Activated T-helper 2 cell treated with anti-CD3 and anti-CD28 coated beads, Interferon-gamma antibody, Interleukin-2, Interleukin-4, amounts not matched to agents 10 μg/mL and 5 μg/mL and 100 μg/mL, durations not matched to agents 14 hours and 24 hours and 36 hours (primary cell): ENCODE results near the gene SDHAF4. TPM values are rescaled to one million over a fixed set of nuclear protein-coding genes. Genes with fewer than 3 reads are reported as not detected.
"Not testable (repeated sequence)": the region's sequence is repeated elsewhere in the genome, so short reads cannot be mapped to it uniquely, and the experiment has no call there.

ENCODE experiments used
- DNase-seq: peaks from one replicate; pipeline ENCODE4 v3.0.0; 2021; ENCODE audit warnings: low spot score
- H3K27ac Mint-ChIP-seq: one replicate; pipeline ENCODE4 v1.8.0; 2021; ENCODE audit warnings: mixed read lengths
- H3K27me3 Mint-ChIP-seq: one replicate; pipeline ENCODE4 v1.8.0; 2021; ENCODE audit warnings: low read depth, mixed read lengths
- H3K36me3 Mint-ChIP-seq: one replicate; pipeline ENCODE4 v1.8.0; 2021; ENCODE audit warnings: low read depth, mixed read lengths
- H3K4me1 Mint-ChIP-seq: one replicate; pipeline ENCODE4 v1.8.0; 2021; ENCODE audit warnings: low read depth, mixed read lengths
- H3K4me3 Mint-ChIP-seq: one replicate; pipeline ENCODE4 v1.8.0; 2021; ENCODE audit warnings: low read depth, mild to moderate bottlenecking, moderate library complexity, mixed read lengths
- H3K9me3 Mint-ChIP-seq: one replicate; pipeline ENCODE4 v1.8.0; 2021; ENCODE audit warnings: mixed read lengths
- intact Hi-C: fragments of 100-400 bp; cut with micrococcal nuclease; formaldehyde crosslinking; loops from one replicate; pipeline ENCODE4 v1.15.1; 2023
- total RNA-seq: library from RNA; stranded (reverse); gene quantifications from 2 replicates; pipeline ENCODE4 v1.2.3, GENCODE V29; 2022

Gene SDHAF4
- total RNA-seq, 1 donor from 2014 or later: 12.1 TPM

GRCh38 chr6:70604254-70604653 is 37.5 kb downstream of the SDHAF4 start:
- Mint-ChIP-seq H3K27me3 (no peaks in the 10 kb centered on the region), H3K4me1 (peaks cover 22% of the 10 kb centered on the region), H3K36me3 (peaks cover 11% of the 10 kb centered on the region), H3K27ac (no peak overlapping the region), H3K4me3 (no peak overlapping the region), H3K9me3 (peaks cover 12% of the 10 kb centered on the region)
- DNase-seq: no peak
- intact Hi-C loops: no loop called here

DNA sequence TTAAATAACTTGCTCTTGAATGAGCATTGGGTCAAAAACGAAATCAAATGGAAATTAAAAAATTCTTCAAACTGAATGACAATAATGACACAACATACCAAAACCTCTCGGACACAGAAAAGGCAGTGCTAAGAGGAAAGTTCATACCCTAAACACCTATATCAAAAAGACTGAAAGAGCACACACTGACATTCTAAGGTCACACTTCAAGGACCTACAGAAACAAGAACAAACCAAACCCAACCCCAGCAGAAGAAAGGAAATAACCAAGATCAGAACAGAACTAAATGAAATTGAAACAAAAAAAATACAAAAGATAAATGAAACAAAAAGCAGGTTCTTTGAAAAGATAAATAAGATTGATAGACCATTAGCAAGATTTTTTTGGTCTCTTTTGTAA is 40.6 kb downstream of the SDHAF4 start:
- DNase-seq, intact Hi-C loops: not testable (repeated sequence)
- Mint-ChIP-seq H3K27ac (peak overlapping the region; percentile 43), H3K36me3 (peaks cover 11% of the 10 kb centered on the region), H3K9me3 (peaks cover 12% of the 10 kb centered on the region), H3K4me3 (peak overlapping the region; percentile 31), H3K27me3 (peaks cover 14% of the 10 kb centered on the region), H3K4me1 (peaks cover 18% of the 10 kb centered on the region)

DNA sequence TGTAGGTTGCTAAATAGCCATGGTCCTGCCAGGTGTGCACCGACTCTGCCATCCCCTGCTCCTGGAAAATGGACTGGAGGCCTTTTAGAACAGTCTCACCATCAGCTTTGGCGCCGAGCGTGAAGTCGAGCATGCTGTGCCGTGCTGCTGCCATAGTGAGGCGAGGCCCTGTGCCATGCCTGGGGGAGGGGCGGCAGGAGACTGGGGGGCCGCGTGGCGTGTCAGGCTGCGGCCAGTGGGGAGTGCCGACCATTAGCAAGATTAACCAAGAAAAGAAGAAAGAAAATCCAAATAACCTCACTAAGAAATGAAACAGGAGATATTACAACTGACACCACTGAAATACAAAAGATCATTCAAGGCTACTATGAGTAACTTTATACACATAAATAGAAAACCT is 42.5 kb downstream of the SDHAF4 start:
- intact Hi-C loops, H3K36me3 Mint-ChIP-seq, H3K4me3 Mint-ChIP-seq, H3K27ac Mint-ChIP-seq, DNase-seq: not testable (repeated sequence)
- Mint-ChIP-seq H3K27me3 (peaks cover 16% of the 10 kb centered on the region), H3K9me3 (peaks cover 12% of the 10 kb centered on the region), H3K4me1 (peaks cover 18% of the 10 kb centered on the region)

- no peak overlapping the region for H3K4me3 Mint-ChIP-seq
- DNase-seq: no peak
- peaks cover 12% of the 10 kb centered on the region for H3K27me3 Mint-ChIP-seq
- intact Hi-C loops: no loop called here
- no peak overlapping the region for H3K27ac Mint-ChIP-seq
- H3K36me3 Mint-ChIP-seq: no peaks in the 10 kb centered on the region
- H3K9me3 Mint-ChIP-seq: no peaks in the 10 kb centered on the region
- H3K4me1 Mint-ChIP-seq: no peaks in the 10 kb centered on the region
Measured at GRCh38 chr6:70616728-70617260, 50.1 kb downstream of the SDHAF4 start.

GRCh38 chr6:70620746-70621145 is 54.0 kb downstream of the SDHAF4 start:
- Mint-ChIP-seq H3K36me3 (no peaks in the 10 kb centered on the region), H3K27ac (no peak overlapping the region)
- DNase-seq: no peak

DNA sequence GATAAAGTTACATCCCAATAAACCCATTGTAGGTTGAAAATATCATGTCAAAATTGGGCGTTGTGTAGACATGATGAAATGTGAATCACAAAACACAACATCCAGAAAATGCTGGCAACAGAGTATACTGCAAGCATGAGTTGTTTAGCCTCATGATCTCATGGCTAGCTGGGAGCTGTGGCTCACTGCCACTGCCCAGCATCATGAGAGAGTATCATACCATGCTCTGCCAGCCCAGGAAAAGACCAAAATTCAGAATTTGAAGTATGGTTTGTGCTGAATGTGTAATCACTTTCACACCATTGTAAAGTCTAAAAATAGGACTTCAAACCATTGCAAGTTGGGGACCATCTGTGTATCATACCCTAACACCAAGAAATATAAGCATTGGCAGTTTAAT is 55.7 kb downstream of the SDHAF4 start:
- Mint-ChIP-seq H3K27me3 (peaks cover 7% of the 10 kb centered on the region), H3K36me3 (no peaks in the 10 kb centered on the region), H3K27ac (no peak overlapping the region), H3K4me1 (no peaks in the 10 kb centered on the region), H3K9me3 (no peaks in the 10 kb centered on the region), H3K4me3 (no peak overlapping the region)
- DNase-seq: no peak
- intact Hi-C loops: no loop called here

More at GRCh38 chr6:70620746-70621145, 54.0 kb downstream of the SDHAF4 start:
- Mint-ChIP-seq H3K4me1 (no peaks in the 10 kb centered on the region), H3K27me3 (peaks cover 9% of the 10 kb centered on the region), H3K9me3 (no peaks in the 10 kb centered on the region), H3K4me3 (no peak overlapping the region)
- intact Hi-C loops: no loop called here

DNA sequence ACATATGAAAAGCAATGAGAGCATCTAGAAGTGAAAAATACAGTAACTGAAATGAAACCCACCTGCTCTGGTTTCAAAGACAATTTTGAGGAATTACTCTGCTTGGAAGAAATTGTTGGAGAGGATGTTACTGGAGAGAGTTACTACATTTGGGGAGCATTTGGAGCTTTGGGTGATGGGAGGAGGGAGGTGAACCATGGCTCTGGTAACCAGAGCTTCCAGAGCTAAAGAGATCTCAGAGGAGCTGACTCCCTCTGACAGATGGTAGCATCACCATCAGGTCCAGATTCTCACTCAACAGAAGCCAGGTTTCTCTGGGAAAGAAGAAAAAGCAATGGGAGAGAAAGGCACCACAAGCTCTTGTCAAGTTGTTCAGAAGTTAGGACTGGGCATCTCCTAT is 58.7 kb downstream of the SDHAF4 start:
- H3K36me3 Mint-ChIP-seq: no peaks in the 10 kb centered on the region
- peaks cover 8% of the 10 kb centered on the region for H3K27me3 Mint-ChIP-seq
- H3K4me3 Mint-ChIP-seq: no peak overlapping the region
- no peak overlapping the region for H3K27ac Mint-ChIP-seq
- intact Hi-C loops: no loop called here
- no peaks in the 10 kb centered on the region for H3K9me3 Mint-ChIP-seq
- DNase-seq: no peak
- H3K4me1 Mint-ChIP-seq: no peaks in the 10 kb centered on the region

DNA sequence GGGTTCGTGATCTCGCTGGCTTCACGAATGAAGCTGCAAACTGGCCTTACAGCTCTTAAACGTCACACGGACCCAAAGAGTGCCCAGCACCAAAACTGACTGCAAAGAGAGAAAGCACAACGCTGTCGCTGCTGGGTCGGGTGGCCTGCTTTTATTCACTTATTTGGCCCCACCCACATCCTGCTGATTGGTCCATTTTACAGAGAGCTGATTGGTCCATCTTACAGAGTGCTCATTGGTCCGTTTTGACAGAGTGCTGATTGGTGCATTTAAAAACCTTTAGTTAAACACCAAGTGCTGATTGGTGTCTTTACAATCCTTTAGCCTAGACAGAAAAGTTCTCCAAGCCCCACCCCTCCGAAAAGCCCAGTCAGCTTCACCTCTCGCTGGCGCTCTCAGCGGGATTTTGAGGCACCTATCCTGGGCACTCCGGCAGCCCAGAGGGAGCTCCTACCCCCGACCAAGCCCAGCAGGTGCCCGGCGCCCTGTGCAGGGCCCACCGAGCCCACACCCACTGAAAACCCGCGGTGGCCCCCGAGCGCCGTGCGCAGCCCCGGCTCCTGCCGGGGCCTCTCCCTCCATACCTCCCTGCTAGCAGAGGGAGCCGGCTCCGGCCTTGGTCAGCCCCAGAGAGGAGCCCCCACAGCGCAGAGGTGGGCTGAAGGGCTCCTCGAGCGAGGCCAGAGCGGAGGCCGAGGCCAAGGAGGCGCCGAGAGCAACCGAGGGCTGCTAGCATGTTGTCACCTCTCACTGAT is 60.9 kb downstream of the SDHAF4 start:
- Mint-ChIP-seq H3K27me3 (peaks cover 9% of the 10 kb centered on the region), H3K36me3 (no peaks in the 10 kb centered on the region), H3K9me3 (no peaks in the 10 kb centered on the region), H3K4me3 (no peak overlapping the region), H3K27ac (no peak overlapping the region), H3K4me1 (no peaks in the 10 kb centered on the region)
- DNase-seq: no peak
- intact Hi-C loops: no loop called here

DNA sequence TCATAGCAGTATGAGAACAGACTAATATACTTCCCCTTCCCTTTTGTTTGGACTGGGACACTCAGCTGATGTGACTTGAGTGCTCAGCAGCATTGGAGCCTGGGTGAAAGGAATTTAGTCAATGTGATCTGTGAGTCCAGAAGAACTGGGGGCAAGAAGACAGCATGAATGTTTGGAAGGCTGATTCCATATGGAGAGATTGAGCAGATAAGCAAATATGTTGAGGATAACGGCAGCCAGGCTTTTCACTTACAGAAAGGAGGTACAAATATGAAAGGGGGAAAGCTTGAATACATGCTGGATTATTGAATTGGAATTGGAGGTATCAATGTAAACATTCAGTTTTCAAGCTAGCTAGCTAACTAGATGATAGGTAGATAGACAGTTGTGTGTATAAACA is 63.2 kb downstream of the SDHAF4 start:
- H3K9me3 Mint-ChIP-seq: no peaks in the 10 kb centered on the region
- no peaks in the 10 kb centered on the region for H3K36me3 Mint-ChIP-seq
- H3K4me1 Mint-ChIP-seq: peaks cover 8% of the 10 kb centered on the region

DNA sequence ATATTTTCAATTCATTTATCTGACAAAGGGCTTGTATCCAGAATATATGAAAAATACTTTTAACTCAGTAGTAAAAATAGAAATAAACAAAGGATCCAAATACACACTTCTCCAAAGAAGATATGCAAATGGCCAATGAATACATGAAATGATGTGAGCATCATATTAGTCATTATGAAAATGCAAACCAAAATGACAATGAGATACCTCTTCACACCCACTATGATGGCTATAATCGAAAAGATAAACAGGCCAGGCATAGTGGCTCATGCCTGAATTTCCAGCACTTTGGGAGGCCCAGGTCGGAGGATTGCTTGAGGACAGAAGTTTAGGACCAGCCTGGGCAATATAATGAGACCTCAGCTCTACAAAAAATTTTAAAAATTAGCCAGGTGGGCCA is 67.1 kb downstream of the SDHAF4 start:
- intact Hi-C loops: loop anchor here (5.0 kb wide), 1 partner anchor 33 kb away; the partner anchor contains the start of gene SMAP1

More for the DNA sequence above, 63.2 kb downstream of the SDHAF4 start:
- Mint-ChIP-seq H3K4me3 (no peak overlapping the region), H3K27ac (no peak overlapping the region), H3K27me3 (peaks cover 8% of the 10 kb centered on the region)
- no peak for DNase-seq
- intact Hi-C loops: loop anchor here (5.0 kb wide), 1 partner anchor 37 kb away; the partner anchor contains the start of gene SMAP1

GRCh38 chr6:70636596-70636995 is 69.9 kb downstream of the SDHAF4 start:
- no peaks in the 10 kb centered on the region for H3K9me3 Mint-ChIP-seq
- H3K27me3 Mint-ChIP-seq: peaks cover 2% of the 10 kb centered on the region
- no peak overlapping the region for H3K27ac Mint-ChIP-seq
- intact Hi-C loops: no loop called here
- H3K36me3 Mint-ChIP-seq: no peaks in the 10 kb centered on the region
- H3K4me1 Mint-ChIP-seq: peaks cover 24% of the 10 kb centered on the region
- DNase-seq: no peak
- H3K4me3 Mint-ChIP-seq: no peak overlapping the region

More for the DNA sequence above, 67.1 kb downstream of the SDHAF4 start:
- no peak overlapping the region for H3K27ac Mint-ChIP-seq
- peaks cover 8% of the 10 kb centered on the region for H3K27me3 Mint-ChIP-seq
- DNase-seq: no peak
- H3K36me3 Mint-ChIP-seq: no peaks in the 10 kb centered on the region
- no peaks in the 10 kb centered on the region for H3K9me3 Mint-ChIP-seq
- H3K4me3 Mint-ChIP-seq: no peak overlapping the region
- peaks cover 14% of the 10 kb centered on the region for H3K4me1 Mint-ChIP-seq

DNA sequence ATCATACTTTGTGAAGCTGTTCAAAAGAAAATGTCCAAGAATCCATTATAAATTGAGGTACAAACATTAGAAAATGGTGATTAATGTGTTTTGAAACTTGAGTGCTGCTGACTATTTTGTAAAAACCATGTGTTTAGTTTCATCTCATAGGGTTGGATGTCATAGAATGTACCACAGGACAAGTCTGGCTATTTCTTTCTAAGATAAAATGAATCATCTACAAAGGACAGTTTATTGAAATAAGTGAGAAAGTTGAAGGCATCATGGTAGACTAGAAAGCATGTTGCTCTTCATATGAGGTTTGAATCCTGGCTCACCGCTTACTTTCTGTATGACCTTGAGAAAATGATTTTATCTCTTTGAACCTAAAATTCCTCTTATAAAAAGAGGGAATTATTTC is 71.7 kb downstream of the SDHAF4 start:
- peaks cover 21% of the 10 kb centered on the region for H3K4me1 Mint-ChIP-seq

More for the DNA sequence above, 71.7 kb downstream of the SDHAF4 start:
- intact Hi-C loops: no loop called here
- DNase-seq: no peak
- H3K27me3 Mint-ChIP-seq: peaks cover 4% of the 10 kb centered on the region
- H3K36me3 Mint-ChIP-seq: no peaks in the 10 kb centered on the region
- no peaks in the 10 kb centered on the region for H3K9me3 Mint-ChIP-seq
- H3K27ac Mint-ChIP-seq: no peak overlapping the region
- H3K4me3 Mint-ChIP-seq: no peak overlapping the region
